GM12878 (cell line): ENCODE measurements around the gene CRYBA1. TPM values are rescaled to one million over a fixed set of nuclear protein-coding genes. Genes with fewer than 3 reads are reported as not detected.

Experiments used
- ATAC-seq: fragments of 200-7000 bp; cut with Tn5 transposase; 3 replicates; pipeline ENCODE4 v1.9.1; 2020; ENCODE audit warnings: mild to moderate bottlenecking, moderate library complexity
- BruUV-seq: library from RNA; stranded (reverse); fragments of 400-500 nt; replicated peaks from 2 replicates; lab custom pipeline; 2021; lab: Mats Ljungman, UMichigan
- CTCF ChIA-PET: fragments of 300-600 bp; sonication (Branson Sonifier 250); formaldehyde crosslinking; extraction: SDS; loops from one replicate; lab custom pipeline; 2021; ENCODE audit warnings: inconsistent platforms; lab: Yijun Ruan, JAX
- POLR2A ChIA-PET: fragments of 350-600 bp; formaldehyde crosslinking; extraction: SDS; loops from one replicate; lab custom pipeline; 2021; ENCODE audit warnings: inconsistent platforms; lab: Charles Lee
- RAD21 ChIA-PET: fragments of 300-600 bp; sonication (Branson Sonifier 250); formaldehyde crosslinking; loops from one replicate; lab custom pipeline; 2023; ENCODE audit warnings: antibody characterized with exemption; ENCODE audit not compliant: unreplicated experiment; lab: Charles Lee
- SMC1A ChIA-PET: fragments of 300-600 bp; sonication (Branson Sonifier 250); formaldehyde crosslinking; loops from one replicate; lab custom pipeline; 2023; ENCODE audit not compliant: unreplicated experiment, uncharacterized antibody; lab: Charles Lee
- DNase-seq: peaks from one replicate; pipeline ENCODE4 v3.0.0-alpha.2; 2011; ENCODE audit warnings: low read depth, low spot score
- FAIRE-seq: peaks from 3 replicates; lab custom pipeline; 2011; peaks lifted over from hg19 to GRCh38; lab: Jason Lieb, UNC
- H2AFZ ChIP-seq: 2 replicates; pipeline ENCODE4 v1.6.0; 2011; ENCODE audit warnings: low read depth, low read length, control low read depth; ENCODE audit not compliant: control insufficient read depth
- H3K27ac ChIP-seq: 2 replicates; pipeline ENCODE4 v1.5.1; 2011; ENCODE audit warnings: control low read depth; ENCODE audit not compliant: control insufficient read depth, insufficient read depth
- H3K27me3 ChIP-seq, 2 experiments: replicated peaks in 1 of 2; 2 replicates each; pipeline versions ENCODE4 v1.6.0 to v1.6.1; 2011; ENCODE audit warnings: low read length in 1 of 2; ENCODE audit not compliant: control insufficient read depth in 2 of 2, insufficient read depth in 2 of 2
- H3K36me3 ChIP-seq, 2 experiments: 2 replicates each; pipeline ENCODE4 v1.5.1; 2011; ENCODE audit warnings: low read length in 1 of 2; ENCODE audit not compliant: control insufficient read depth in 2 of 2, insufficient read depth in 2 of 2
- H3K4me1 ChIP-seq: 2 replicates; pipeline ENCODE4 v1.6.1; 2011; ENCODE audit warnings: mild to moderate bottlenecking, low read length, moderate library complexity, mixed read lengths; ENCODE audit not compliant: control insufficient read depth, insufficient read depth
- H3K4me2 ChIP-seq: 2 replicates; pipeline ENCODE4 v1.6.0; 2011; ENCODE audit warnings: control low read depth; ENCODE audit not compliant: control insufficient read depth, insufficient read depth
- H3K4me3 ChIP-seq: fragments of 200-600 bp; sonication (generic); 2 replicates; pipeline ENCODE4 v1.5.1; 2016
- H3K79me2 ChIP-seq: 2 replicates; pipeline ENCODE4 v1.6.0; 2011; ENCODE audit warnings: low read length; ENCODE audit not compliant: control insufficient read depth, insufficient read depth
- H3K9ac ChIP-seq: 2 replicates; pipeline ENCODE4 v1.8.0; 2011; ENCODE audit warnings: low read length, control low read depth, mixed read lengths; ENCODE audit not compliant: control insufficient read depth, insufficient read depth
- H3K9me3 ChIP-seq: replicated peaks from 3 replicates; pipeline ENCODE4 v1.5.1; 2011; ENCODE audit warnings: mild to moderate bottlenecking, low read length; ENCODE audit not compliant: control insufficient read depth, insufficient read depth
- H4K20me1 ChIP-seq: 2 replicates; pipeline ENCODE4 v1.6.0; 2011; ENCODE audit not compliant: control insufficient read depth, insufficient read depth
- CBFB ChIP-seq: IDR thresholded peaks from 2 replicates; pipeline ENCODE4 v1.6.1; 2016; ENCODE audit warnings: antibody characterized with exemption, low read depth
- CEBPZ ChIP-seq: fragments of 150-350 bp; IDR thresholded peaks from 2 replicates; pipeline ENCODE4 v1.6.1; 2016; ENCODE audit warnings: low read depth, low read length
- EGR1 ChIP-seq, 2 experiments: IDR thresholded peaks; 1 replicate in 1 of 2; 2 replicates in 1 of 2; pipeline ENCODE4 v1.6.1; 2011 to 2012; ENCODE audit warnings: low read depth in 2 of 2, low read length in 2 of 2, borderline replicate concordance in 1 of 2, mild to moderate bottlenecking in 1 of 2, moderate library complexity in 1 of 2
- IRF4 ChIP-seq: IDR thresholded peaks from 2 replicates; pipeline ENCODE4 v1.6.1; 2011; ENCODE audit warnings: low read depth, low read length
- MTA3 ChIP-seq: IDR thresholded peaks from 2 replicates; pipeline ENCODE4 v1.6.1; 2012; ENCODE audit warnings: low read length, inconsistent platforms, borderline replicate concordance
- NFYA ChIP-seq: IDR thresholded peaks from 2 replicates; pipeline ENCODE4 v1.6.1; 2011; ENCODE audit warnings: low read depth, mild to moderate bottlenecking, low read length, improper control_type of control experiment, borderline replicate concordance
- NR2C2 ChIP-seq: IDR thresholded peaks from 2 replicates; pipeline ENCODE4 v1.6.1; 2011; ENCODE audit warnings: borderline replicate concordance, low read depth; ENCODE audit not compliant: control insufficient read depth, insufficient read length
- SKIL ChIP-seq: fragments of 450-650 bp; IDR thresholded peaks from 2 replicates; pipeline ENCODE4 v1.6.1; 2017; ENCODE audit warnings: mild to moderate bottlenecking, low read depth, inconsistent platforms; ENCODE audit not compliant: poor library complexity, severe bottlenecking
- SP1 ChIP-seq: IDR thresholded peaks from one replicate; pipeline ENCODE4 v1.6.1; 2011; ENCODE audit warnings: low read depth, low read length
- STAT3 ChIP-seq: IDR thresholded peaks from 2 replicates; pipeline ENCODE4 v1.6.1; 2011; ENCODE audit warnings: low read depth, low read length, improper control_type of control experiment
- ZBTB33 ChIP-seq: fragments of 450-650 bp; IDR thresholded peaks from 2 replicates; pipeline ENCODE4 v1.6.1; 2017; ENCODE audit warnings: mild to moderate bottlenecking
- WGBS: methylation state at CpG from one replicate; pipeline ENCODE4 v1.1.6; 2016; ENCODE audit warnings: low lambda C conversion rate; ENCODE audit not compliant: insufficient replicate concordance, insufficient coverage; ENCODE audit errors: missing lambda C conversion rate; 5-methylcytosine and 5-hydroxymethylcytosine counted together
- in situ Hi-C: fragments of 300-500 bp; cut with MboI; formaldehyde crosslinking; loops from 9 replicates; pipeline ENCODE4 v1.14.3; 2018; ENCODE audit warnings: mixed read lengths
- intact Hi-C: fragments of 100-400 bp; cut with micrococcal nuclease; formaldehyde crosslinking; loops from one replicate; pipeline ENCODE4 v1.14.2; 2022; ENCODE audit not compliant: unreplicated experiment
- polyA plus RNA-seq, 11 experiments: library from polyadenylated mRNA; depleted of rRNA in 4 of 11; unstranded in 6 of 11; stranded (reverse) in 5 of 11; fragments of >200 nt; fragmentation: Nextera tagmentation in 4 of 11; fragmentation: Illumina TruSeq in 1 of 11; extraction: Ambion mirVana in 4 of 11; extraction: Trizol in 1 of 11; gene quantifications; 1 replicate in 1 of 11; 2 replicates in 10 of 11; pipeline versions ENCODE4 v1.2.1 to v1.2.3, GENCODE V29; 2011 to 2016; ENCODE audit warnings: inconsistent platforms in 2 of 11, missing spikeins in 2 of 11, low read depth in 1 of 11
- total RNA-seq, 4 experiments: library from RNA; depleted of rRNA in 3 of 4; stranded (reverse); fragments of >200 nt in 3 of 4; fragmentation: Illumina TruSeq in 1 of 4; extraction: Trizol in 1 of 4; gene quantifications; 2 replicates each; pipeline versions ENCODE4 v1.2.1 to v1.2.3, GENCODE V29; 2013 to 2021

Gene CRYBA1
- total and polyA plus RNA-seq, 10 of the 15 experiments (the other 5 are each of a cell fraction or from before 2014, with no cell fraction given): not detected

DNA sequence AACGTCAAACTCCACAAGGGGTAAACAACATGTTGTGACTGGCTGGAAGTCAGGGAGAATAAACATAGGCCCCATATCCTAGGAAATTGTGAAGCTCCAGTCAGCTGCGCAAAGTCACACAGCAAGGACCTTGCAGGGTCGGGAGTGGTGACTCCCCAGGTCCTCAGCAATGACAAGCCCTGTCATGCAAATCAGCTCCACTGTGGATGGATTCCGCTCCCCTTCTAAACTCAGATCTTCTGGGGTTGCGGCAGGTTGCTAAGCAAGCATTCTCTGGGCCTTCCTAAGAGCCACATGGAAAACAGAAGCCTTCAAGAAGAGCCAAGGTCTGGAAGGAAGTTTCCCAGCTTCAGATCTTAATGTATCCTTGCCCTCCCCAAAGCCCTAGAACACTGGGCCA is 37.6 kb upstream of the CRYBA1 start:
- intact Hi-C loops: no loop called here
- FAIRE-seq: no peak
- no peak overlapping the region for H3K4me2 ChIP-seq
- BruUV-seq: no TSS peak
- H2AFZ ChIP-seq: no peak overlapping the region
- no peaks in the 10 kb centered on the region for H3K4me1 ChIP-seq
- in situ Hi-C loops: no loop called here
- H3K27me3 ChIP-seq: no peaks in the 10 kb centered on the region
- H3K36me3 ChIP-seq: no peaks in the 10 kb centered on the region
- ChIA-PET CTCF (interaction anchor here (0.5 to 4.3 kb wide), 6 partner anchors 10 to 64 kb away, joined by 3 to 29 read pairs (median 4); no protein-coding TSS in a partner anchor), RAD21 (interaction anchor here (0.7 to 1.4 kb wide), 3 partner anchors 11 to 262 kb away, joined by 3 to 6 read pairs (median 4); no protein-coding TSS in a partner anchor), SMC1A (no interaction called here), POLR2A (interaction anchor here (0.6 kb wide), 1 partner anchor 18 kb away, joined by 3 read pairs; no protein-coding TSS in a partner anchor)
- no peak for ATAC-seq
- no peak overlapping the region for H3K9ac ChIP-seq
- no peaks in the 10 kb centered on the region for H4K20me1 ChIP-seq
- DNase-seq: no peak
- H3K4me3 ChIP-seq: no peak overlapping the region
- WGBS: 73% methylated on average over 5 of the region's 5 CpGs
- H3K79me2 ChIP-seq: no peaks in the 10 kb centered on the region
- TF ChIP-seq IRF4 (no peak), MTA3 (no peak), NR2C2 (no peak), EGR1 (IDR thresholded peaks at IDR 0.05; ENCODE audit: borderline replicate concordance in 1 of 2, low read depth in 2 of 2, low read length in 2 of 2) (no peak), ZBTB33 (no peak), CBFB (no peak), SKIL (no peak), SP1 (no peak), CEBPZ (no peak), NFYA (no peak), STAT3 (no peak)
- H3K9me3 ChIP-seq: no peaks in the 10 kb centered on the region
- no peak overlapping the region for H3K27ac ChIP-seq
